Ascending aorta (tissue), 2 donors: Measurements from ENCODE around the gene DNAJC18. TPM values are rescaled to one million over a fixed set of nuclear protein-coding genes. Genes with fewer than 3 reads are reported as not detected.

Source experiments
- DNase-seq, 2 donors: peaks; one replicate each; pipeline ENCODE4 v3.0.0-alpha.2; 2019; ENCODE audit warnings: low spot score in 2 of 2
- H3K27ac ChIP-seq, 2 donors: fragments of 200-600 bp; sonication (generic); one replicate each; pipeline ENCODE4 v1.5.1; 2016 to 2017; ENCODE audit warnings: mild to moderate bottlenecking in 1 of 2
- H3K27me3 ChIP-seq: fragments of 200-600 bp; sonication (generic); one replicate; pipeline ENCODE4 v1.5.1; 2017
- H3K36me3 ChIP-seq, 2 donors: fragments of 200-600 bp; sonication (generic); one replicate each; pipeline ENCODE4 v1.5.1; 2016
- H3K4me1 ChIP-seq, 2 donors: fragments of 200-600 bp; sonication (generic); one replicate each; pipeline ENCODE4 v1.5.1; 2016 to 2017; ENCODE audit warnings: mild to moderate bottlenecking in 1 of 2
- H3K4me3 ChIP-seq, 2 donors: fragments of 200-600 bp; sonication (generic); one replicate each; pipeline ENCODE4 v1.5.1; 2016 to 2017; ENCODE audit warnings: mild to moderate bottlenecking in 1 of 2
- H3K9me3 ChIP-seq, 2 donors: fragments of 200-600 bp; sonication (generic); one replicate each; pipeline ENCODE4 v1.5.1; 2016
- CTCF ChIP-seq, 3 experiments: fragments of 200-600 bp in 2 of 3; fragments of 450-650 bp in 1 of 3; sonication (generic) in 2 of 3; IDR thresholded peaks; one replicate each; pipeline ENCODE4 v1.5.1; 2016 to 2019; ENCODE audit warnings: antibody characterized with exemption in 3 of 3, mild to moderate bottlenecking in 1 of 3, moderate library complexity in 1 of 3
- intact Hi-C: fragments of 100-400 bp; cut with DNase I; formaldehyde crosslinking; loops from one replicate; pipeline ENCODE4 v1.15.1; 2023
- total RNA-seq: library from RNA; depleted of rRNA; stranded (reverse); fragments of >200 nt; gene quantifications from one replicate; pipeline ENCODE4 v1.1.0, GENCODE V29; 2016

The DNAJC18 gene
- total RNA-seq, 1 donor from 2014 or later: 8.4 TPM

DNA sequence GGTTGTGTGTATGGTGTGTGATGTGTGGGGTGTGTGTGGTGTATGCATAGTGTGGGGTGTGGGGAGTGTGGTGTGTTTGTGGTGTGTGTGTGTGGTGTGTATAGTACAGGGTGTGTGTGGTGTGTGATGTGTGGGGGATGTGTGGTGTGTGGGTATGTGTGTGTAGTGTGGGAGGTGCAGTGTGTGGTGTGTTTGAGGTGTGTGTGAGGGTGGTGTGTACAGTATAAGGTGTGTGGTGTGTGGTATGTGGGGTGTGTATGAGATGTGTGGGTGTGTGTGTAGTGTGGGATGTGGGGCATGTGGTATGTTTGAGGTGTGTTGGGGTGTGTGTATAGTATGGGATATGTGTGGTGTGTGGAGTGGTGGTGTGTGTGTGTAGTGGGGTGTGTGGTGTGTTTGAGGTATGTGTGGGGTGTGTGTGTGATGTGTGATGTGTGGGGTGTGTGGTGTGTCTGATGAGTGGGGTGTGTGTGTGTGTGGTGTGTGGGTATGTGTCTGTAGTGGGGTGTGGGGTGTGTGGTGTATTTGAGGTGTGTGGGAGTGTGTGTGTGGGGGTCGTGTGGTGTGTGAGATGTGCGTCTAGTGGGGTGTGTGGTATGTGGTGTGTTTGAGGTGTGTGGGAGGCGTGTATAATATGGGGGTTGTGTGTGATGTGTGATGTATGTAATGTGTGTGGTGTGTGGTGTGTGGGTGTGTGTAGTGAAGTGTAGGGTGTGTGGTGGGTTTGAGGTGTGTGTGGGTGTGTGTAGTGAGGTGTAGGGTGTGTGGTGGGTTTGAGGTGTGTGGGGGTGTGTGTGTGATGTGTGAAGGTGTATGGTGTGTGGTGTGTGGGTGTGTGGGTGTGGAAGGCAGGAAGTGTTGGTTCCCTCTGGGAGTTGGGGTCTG lies 14.6 kb upstream of the DNAJC18 start:
- Histone ChIP-seq H3K27me3 (no peaks in the 10 kb centered on the region), H3K27ac (no peak overlapping the region), H3K36me3 (no peaks in the 10 kb centered on the region), H3K9me3 (no peaks in the 10 kb centered on the region), H3K4me1 (no peaks in the 10 kb centered on the region), H3K4me3 (no peak overlapping the region)
- no peak for DNase-seq
- no peak for TF ChIP-seq CTCF (IDR thresholded peaks at IDR 0.05)
- intact Hi-C loops: no loop called here

- Histone ChIP-seq H3K27me3 (no peaks in the 10 kb centered on the region), H3K4me1 (no peaks in the 10 kb centered on the region), H3K4me3 (no peak overlapping the region), H3K9me3 (no peaks in the 10 kb centered on the region), H3K36me3 (no peaks in the 10 kb centered on the region), H3K27ac (no peak overlapping the region)
- intact Hi-C loops: no loop called here
- DNase-seq: no peak
- no peak for TF ChIP-seq CTCF (IDR thresholded peaks at IDR 0.05)
Observed at GRCh38 chr5:139451878-139452660, 12.7 kb upstream of the DNAJC18 start.

- Histone ChIP-seq H3K36me3 (no peaks in the 10 kb centered on the region), H3K9me3 (no peaks in the 10 kb centered on the region), H3K4me1 (no peaks in the 10 kb centered on the region), H3K4me3 (no peak overlapping the region), H3K27ac (no peak overlapping the region), H3K27me3 (no peaks in the 10 kb centered on the region)
- DNase-seq: no peak
- TF ChIP-seq CTCF (IDR thresholded peaks at IDR 0.05): no peak
- intact Hi-C loops: no loop called here
Observed at GRCh38 chr5:139451176-139451575, 11.9 kb upstream of the DNAJC18 start.

DNA sequence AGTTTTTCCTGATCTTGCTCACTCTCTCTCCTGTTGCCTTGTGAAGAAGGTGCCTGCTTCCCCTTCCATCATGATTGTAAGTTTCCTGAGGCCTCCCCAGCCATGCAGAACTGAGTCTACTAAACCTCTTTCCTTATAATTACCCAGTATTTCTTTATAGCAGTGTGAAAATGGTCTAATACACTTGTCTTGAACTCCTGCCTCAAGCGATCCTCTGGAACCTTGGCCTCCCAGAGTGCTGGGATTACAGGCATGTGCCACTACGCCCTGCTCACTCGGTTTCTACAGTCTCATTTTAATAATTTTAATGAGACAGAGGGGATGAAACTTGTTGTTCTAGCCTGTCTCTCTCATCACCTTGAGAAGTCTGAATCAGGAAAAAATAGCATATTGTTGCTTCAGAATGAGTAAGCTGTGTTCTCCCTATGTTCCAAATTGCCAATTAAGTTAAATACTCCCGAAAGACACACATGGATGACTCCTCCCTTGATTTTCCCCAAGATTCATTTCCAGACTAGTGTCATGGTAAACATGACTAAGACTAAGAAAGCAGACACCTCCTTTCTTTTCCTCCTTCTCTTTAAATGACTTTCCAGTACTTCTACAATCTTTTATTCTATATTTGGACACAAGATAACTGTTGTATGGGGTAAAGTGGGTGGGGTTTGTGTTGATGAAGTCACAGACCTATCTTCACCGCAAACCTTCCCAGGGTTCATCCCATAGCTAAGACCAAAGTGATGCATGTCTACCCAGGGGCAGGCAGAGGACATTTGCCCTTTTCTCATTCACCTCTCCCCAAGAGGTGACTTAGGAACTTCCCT lies 7.8 kb upstream of the DNAJC18 start:
- no peak for DNase-seq
- no peak for TF ChIP-seq CTCF (IDR thresholded peaks at IDR 0.05)
- Histone ChIP-seq H3K27ac (no peak overlapping the region), H3K27me3 (no peaks in the 10 kb centered on the region), H3K4me3 (no peak overlapping the region), H3K36me3 (no peaks in the 10 kb centered on the region), H3K9me3 (no peaks in the 10 kb centered on the region), H3K4me1 (no peaks in the 10 kb centered on the region)
- intact Hi-C loops: no loop called here

DNA sequence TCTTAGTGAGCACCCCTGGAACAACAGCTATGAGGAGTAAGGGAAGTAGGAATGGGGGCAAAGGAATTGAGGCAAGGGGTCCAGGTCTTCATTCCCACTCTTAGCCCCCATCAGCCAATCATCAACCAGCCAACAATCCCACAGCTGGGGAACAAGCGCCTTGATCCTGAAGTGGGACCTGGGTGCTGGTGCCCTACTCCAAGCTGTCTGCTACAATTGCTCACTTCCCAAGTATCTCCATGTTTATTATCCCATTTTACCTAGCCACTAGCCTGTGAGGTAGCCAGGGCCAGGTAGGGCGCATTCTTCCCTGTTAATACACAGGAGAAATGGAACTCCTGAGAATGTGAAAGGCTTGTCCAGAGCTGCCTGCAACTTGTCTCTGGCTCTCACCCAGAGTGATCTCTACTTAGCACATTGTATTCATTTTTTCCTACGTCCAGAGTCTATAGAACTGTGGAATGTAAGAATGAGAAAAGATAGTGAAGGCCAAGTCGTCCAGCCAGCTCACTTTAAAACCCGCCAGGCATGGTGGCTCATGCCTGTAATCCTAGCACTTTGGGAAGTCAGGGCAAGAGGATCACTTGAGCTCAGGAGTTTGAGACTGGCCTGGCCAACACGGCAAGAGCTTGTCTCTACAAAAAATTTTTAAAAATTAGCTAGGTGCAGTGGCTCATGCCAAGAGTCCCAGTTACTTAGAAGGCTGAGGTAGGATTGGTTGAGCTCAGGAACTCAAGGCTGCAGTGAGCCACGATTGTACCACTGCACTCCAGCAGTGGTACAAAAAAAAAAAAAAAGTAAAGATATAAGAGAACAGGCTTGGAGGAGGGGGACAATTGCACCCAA lies 6.2 kb upstream of the DNAJC18 start:
- TF ChIP-seq CTCF (IDR thresholded peaks at IDR 0.05): no peak
- Histone ChIP-seq H3K9me3 (no peaks in the 10 kb centered on the region), H3K36me3 (no peaks in the 10 kb centered on the region), H3K4me3 (no peak overlapping the region), H3K27ac (no peak overlapping the region), H3K27me3 (no peaks in the 10 kb centered on the region), H3K4me1 (no peaks in the 10 kb centered on the region)
- intact Hi-C loops: no loop called here
- no peak for DNase-seq
